Measurements from ENCODE around the gene NTNG1. TPM values are rescaled to one million over a fixed set of nuclear protein-coding genes. Genes with fewer than 3 reads are reported as not detected.

The NTNG1 gene
- total RNA-seq, 3 donors from 2014 or later (not counting 1 experiment from before 2014, with no cell fraction given) = 0.58 TPM; not detected in 2

GRCh38 chr1:107124694-107125093, 16.1 kb upstream of the NTNG1 start:
- H3K27me3 Mint-ChIP-seq (ENCODE audit: low read depth in 2 of 2) = peaks cover 0 to 2% of the 10 kb centered on the region in 2 donors
- H3K9me3 ChIP-seq (ENCODE audit: control insufficient read depth, insufficient read depth, low read length) = no peaks in the 10 kb centered on the region
- H3K4me3 Mint-ChIP-seq = no peak overlapping the region
- intact Hi-C loops (cut with micrococcal nuclease) = no loop called here
- 80% methylated on average over 1 of the region's 2 CpGs for WGBS (ENCODE audit: insufficient coverage)
- H3K27ac Mint-ChIP-seq = no peak overlapping the region
- ATAC-seq (no peak), DNase-seq (no peak)
- no peaks in the 10 kb centered on the region for H3K4me1 ChIP-seq (ENCODE audit: control insufficient read depth, insufficient read depth, low read length)
- H3K27ac ChIP-seq (ENCODE audit: low read length) = no peak overlapping the region
- no peak overlapping the region for H3K4me3 ChIP-seq (ENCODE audit: low read length)
- no peaks in the 10 kb centered on the region for H3K36me3 ChIP-seq (ENCODE audit: control insufficient read depth, insufficient read depth, low read length)
- no peaks in the 10 kb centered on the region for H3K4me1 Mint-ChIP-seq
- TF ChIP-seq, protein P1, sequence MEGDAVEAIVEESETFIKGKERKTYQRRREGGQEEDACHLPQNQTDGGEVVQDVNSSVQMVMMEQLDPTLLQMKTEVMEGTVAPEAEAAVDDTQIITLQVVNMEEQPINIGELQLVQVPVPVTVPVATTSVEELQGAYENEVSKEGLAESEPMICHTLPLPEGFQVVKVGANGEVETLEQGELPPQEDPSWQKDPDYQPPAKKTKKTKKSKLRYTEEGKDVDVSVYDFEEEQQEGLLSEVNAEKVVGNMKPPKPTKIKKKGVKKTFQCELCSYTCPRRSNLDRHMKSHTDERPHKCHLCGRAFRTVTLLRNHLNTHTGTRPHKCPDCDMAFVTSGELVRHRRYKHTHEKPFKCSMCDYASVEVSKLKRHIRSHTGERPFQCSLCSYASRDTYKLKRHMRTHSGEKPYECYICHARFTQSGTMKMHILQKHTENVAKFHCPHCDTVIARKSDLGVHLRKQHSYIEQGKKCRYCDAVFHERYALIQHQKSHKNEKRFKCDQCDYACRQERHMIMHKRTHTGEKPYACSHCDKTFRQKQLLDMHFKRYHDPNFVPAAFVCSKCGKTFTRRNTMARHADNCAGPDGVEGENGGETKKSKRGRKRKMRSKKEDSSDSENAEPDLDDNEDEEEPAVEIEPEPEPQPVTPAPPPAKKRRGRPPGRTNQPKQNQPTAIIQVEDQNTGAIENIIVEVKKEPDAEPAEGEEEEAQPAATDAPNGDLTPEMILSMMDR (IDR thresholded peaks at IDR 0.05) = no peak
- H3K36me3 Mint-ChIP-seq = no peaks in the 10 kb centered on the region
- H3K27me3 ChIP-seq (ENCODE audit: control insufficient read depth, insufficient read depth, low read length) = peaks cover 2% of the 10 kb centered on the region
- no peaks in the 10 kb centered on the region for H3K9me3 Mint-ChIP-seq

- Mint-ChIP-seq H3K27me3 (ENCODE audit: low read depth in 2 of 2) (peaks cover 7 to 14% of the 10 kb centered on the region in 2 donors), H3K9me3 (peaks cover 0 to 2% of the 10 kb centered on the region in 2 donors), H3K36me3 (no peaks in the 10 kb centered on the region), H3K4me1 (no peaks in the 10 kb centered on the region), H3K4me3 (no peak overlapping the region), H3K27ac (no peak overlapping the region)
- H3K4me3 ChIP-seq (ENCODE audit: low read length) = no peak overlapping the region
- TF ChIP-seq, protein P1 (IDR thresholded peaks at IDR 0.05) = no peak
- no peaks in the 10 kb centered on the region for H3K4me1 ChIP-seq (ENCODE audit: control insufficient read depth, insufficient read depth, low read length)
- DNase-seq = no peak
- H3K27me3 ChIP-seq (ENCODE audit: control insufficient read depth, insufficient read depth, low read length) = no peaks in the 10 kb centered on the region
- intact Hi-C loops (cut with micrococcal nuclease) = no loop called here
- ATAC-seq = no peak
- no peaks in the 10 kb centered on the region for H3K36me3 ChIP-seq (ENCODE audit: control insufficient read depth, insufficient read depth, low read length)
- H3K27ac ChIP-seq (ENCODE audit: low read length) = no peak overlapping the region
- H3K9me3 ChIP-seq (ENCODE audit: control insufficient read depth, insufficient read depth, low read length) = no peaks in the 10 kb centered on the region
- no CpG with 5 or more reads among the region's 1 CpG for WGBS (ENCODE audit: insufficient coverage)
Observed at GRCh38 chr1:107132195-107132594, 8.6 kb upstream of the NTNG1 start.

- no CpG with 5 or more reads among the region's 1 CpG for WGBS (ENCODE audit: insufficient coverage)
- H3K27ac Mint-ChIP-seq = no peak overlapping the region
Observed at GRCh38 chr1:107132780-107133179, 8.1 kb upstream of the NTNG1 start.

More at GRCh38 chr1:107132780-107133179, 8.1 kb upstream of the NTNG1 start:
- no peak for DNase-seq
- intact Hi-C loops (cut with micrococcal nuclease) = no loop called here
- Histone ChIP-seq H3K9me3 (ENCODE audit: control insufficient read depth, insufficient read depth, low read length) (no peaks in the 10 kb centered on the region), H3K4me1 (ENCODE audit: control insufficient read depth, insufficient read depth, low read length) (no peaks in the 10 kb centered on the region), H3K27me3 (ENCODE audit: control insufficient read depth, insufficient read depth, low read length) (no peaks in the 10 kb centered on the region), H3K4me3 (ENCODE audit: low read length) (no peak overlapping the region), H3K27ac (ENCODE audit: low read length) (no peak overlapping the region), H3K36me3 (ENCODE audit: control insufficient read depth, insufficient read depth, low read length) (no peaks in the 10 kb centered on the region)
- Mint-ChIP-seq H3K4me1 (no peaks in the 10 kb centered on the region), H3K36me3 (no peaks in the 10 kb centered on the region), H3K4me3 (no peak overlapping the region), H3K27me3 (ENCODE audit: low read depth in 2 of 2) (peaks cover 13 to 17% of the 10 kb centered on the region in 2 donors), H3K9me3 (peaks cover 0 to 2% of the 10 kb centered on the region in 2 donors)
- TF ChIP-seq, protein P1 (IDR thresholded peaks at IDR 0.05) = no peak
- ATAC-seq = no peak
